ENCODE measurements around the gene CACNA1H.

Gene CACNA1H

DNA sequence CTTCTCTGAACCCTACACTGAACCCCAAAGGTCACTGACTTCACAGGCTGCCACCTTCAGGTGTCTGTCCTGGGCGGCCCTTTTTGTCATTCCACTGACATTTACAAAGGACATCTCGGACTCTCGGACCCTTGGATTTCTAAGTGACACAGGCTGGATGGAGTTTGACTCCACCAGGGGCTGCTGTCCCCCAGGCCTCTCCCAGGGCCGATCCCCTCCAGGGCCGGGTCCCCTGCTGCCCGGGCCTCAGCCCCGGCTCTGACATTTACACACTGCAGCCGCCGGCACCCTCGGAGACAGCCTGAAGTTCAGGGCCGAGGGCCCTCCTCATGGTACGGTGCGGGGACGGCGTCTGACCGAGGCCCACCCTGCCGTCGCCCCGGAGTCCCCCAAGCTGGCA is 24.1 kb downstream of the CACNA1H start:
- no peak overlapping the region for H3K4me3 ChIP-seq (ENCODE audit: low read depth, low read length)
- TF ChIP-seq, protein P1, sequence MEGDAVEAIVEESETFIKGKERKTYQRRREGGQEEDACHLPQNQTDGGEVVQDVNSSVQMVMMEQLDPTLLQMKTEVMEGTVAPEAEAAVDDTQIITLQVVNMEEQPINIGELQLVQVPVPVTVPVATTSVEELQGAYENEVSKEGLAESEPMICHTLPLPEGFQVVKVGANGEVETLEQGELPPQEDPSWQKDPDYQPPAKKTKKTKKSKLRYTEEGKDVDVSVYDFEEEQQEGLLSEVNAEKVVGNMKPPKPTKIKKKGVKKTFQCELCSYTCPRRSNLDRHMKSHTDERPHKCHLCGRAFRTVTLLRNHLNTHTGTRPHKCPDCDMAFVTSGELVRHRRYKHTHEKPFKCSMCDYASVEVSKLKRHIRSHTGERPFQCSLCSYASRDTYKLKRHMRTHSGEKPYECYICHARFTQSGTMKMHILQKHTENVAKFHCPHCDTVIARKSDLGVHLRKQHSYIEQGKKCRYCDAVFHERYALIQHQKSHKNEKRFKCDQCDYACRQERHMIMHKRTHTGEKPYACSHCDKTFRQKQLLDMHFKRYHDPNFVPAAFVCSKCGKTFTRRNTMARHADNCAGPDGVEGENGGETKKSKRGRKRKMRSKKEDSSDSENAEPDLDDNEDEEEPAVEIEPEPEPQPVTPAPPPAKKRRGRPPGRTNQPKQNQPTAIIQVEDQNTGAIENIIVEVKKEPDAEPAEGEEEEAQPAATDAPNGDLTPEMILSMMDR (IDR thresholded peaks at IDR 0.05; ENCODE audit: low read depth, low read length, missing control alignments), result no peak
- DNase-seq (ENCODE audit: low read depth), result no peak

- TF ChIP-seq, protein P1 (IDR thresholded peaks at IDR 0.05; ENCODE audit: low read depth, low read length, missing control alignments), result no peak
- H3K4me3 ChIP-seq (ENCODE audit: low read depth, low read length), result no peak overlapping the region
- DNase-seq (ENCODE audit: low read depth), result no peak
Observed at GRCh38 chr16:1177750-1178149, 24.8 kb downstream of the CACNA1H start.

DNA sequence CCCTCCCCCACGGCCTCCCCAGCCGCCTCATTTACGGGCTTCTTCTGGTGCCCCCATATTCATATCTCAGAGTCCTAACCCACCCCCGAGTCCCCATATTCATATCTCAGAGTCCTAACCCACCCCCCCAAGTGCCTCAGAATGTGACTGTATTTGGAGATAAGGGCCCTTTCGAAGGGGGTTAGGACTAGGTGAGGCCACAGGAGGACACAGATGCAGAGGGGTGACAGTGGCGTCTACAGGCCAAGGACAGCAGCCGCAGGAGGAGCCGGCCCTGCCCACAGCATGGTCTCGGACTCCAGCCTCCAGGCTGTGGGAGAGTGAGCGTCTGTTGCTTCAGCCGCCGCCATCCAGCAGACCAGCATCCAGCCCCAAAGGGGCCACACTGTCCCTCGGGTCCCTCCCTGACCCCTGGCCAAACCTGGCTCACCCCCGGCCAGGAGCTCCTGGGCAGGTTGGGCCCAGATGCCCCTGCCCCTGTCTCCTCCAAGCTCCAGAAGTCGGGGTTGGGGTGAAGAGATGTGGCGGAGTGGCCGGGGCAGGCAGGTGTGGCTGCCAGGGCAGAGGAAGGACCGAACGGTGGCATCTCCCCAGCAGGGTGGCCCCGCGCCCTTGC is 25.5 kb downstream of the CACNA1H start:
- no peak overlapping the region for H3K4me3 ChIP-seq (ENCODE audit: low read depth, low read length)
- TF ChIP-seq, protein P1 (IDR thresholded peaks at IDR 0.05; ENCODE audit: low read depth, low read length, missing control alignments), result no peak
- DNase-seq (ENCODE audit: low read depth), result no peak

GRCh38 chr16:1180549-1181403 is 27.9 kb downstream of the CACNA1H start:
- H3K4me3 ChIP-seq (ENCODE audit: low read depth, low read length), result no peak overlapping the region
- no peak for DNase-seq (ENCODE audit: low read depth)
- TF ChIP-seq, protein P1 (IDR thresholded peaks at IDR 0.05; ENCODE audit: low read depth, low read length, missing control alignments), result no peak

- H3K4me3 ChIP-seq (ENCODE audit: low read depth, low read length), result no peak overlapping the region
- no peak for DNase-seq (ENCODE audit: low read depth)
- TF ChIP-seq, protein P1 (IDR thresholded peaks at IDR 0.05; ENCODE audit: low read depth, low read length, missing control alignments), result no peak
Observed at GRCh38 chr16:1181404-1182315, 28.8 kb downstream of the CACNA1H start.

DNA sequence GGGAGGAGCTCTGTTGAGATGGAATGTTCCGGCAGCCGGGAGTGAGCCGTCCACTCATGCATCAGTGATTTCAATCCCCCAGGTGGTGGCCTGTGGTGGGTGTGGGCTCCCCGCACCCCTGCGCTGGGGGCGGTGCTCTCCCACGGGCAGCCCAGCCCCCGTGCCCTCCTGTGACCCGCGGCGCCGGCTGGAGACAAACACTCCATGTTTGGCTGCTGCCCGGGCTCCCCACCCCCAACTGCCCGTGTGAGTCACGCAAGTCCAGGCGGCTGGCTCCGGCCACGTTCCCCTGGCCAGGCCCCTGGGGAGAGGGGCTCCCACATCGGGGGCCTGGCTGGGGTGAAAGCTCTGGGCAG is 29.4 kb downstream of the CACNA1H start:
- H3K4me3 ChIP-seq (ENCODE audit: low read depth, low read length), result no peak overlapping the region
- TF ChIP-seq, protein P1 (IDR thresholded peaks at IDR 0.05; ENCODE audit: low read depth, low read length, missing control alignments), result no peak
- no peak for DNase-seq (ENCODE audit: low read depth)

Measured in GM12864 (cell line).